ENCODE measurements around the gene LINGO4. TPM values are rescaled to one million over a fixed set of nuclear protein-coding genes. Genes with fewer than 3 reads are reported as not detected.

LINGO4 gene
- total and polyA plus RNA-seq, 2 donors (not counting 1 experiment from before 2014, with no cell fraction given), result not detected

DNA sequence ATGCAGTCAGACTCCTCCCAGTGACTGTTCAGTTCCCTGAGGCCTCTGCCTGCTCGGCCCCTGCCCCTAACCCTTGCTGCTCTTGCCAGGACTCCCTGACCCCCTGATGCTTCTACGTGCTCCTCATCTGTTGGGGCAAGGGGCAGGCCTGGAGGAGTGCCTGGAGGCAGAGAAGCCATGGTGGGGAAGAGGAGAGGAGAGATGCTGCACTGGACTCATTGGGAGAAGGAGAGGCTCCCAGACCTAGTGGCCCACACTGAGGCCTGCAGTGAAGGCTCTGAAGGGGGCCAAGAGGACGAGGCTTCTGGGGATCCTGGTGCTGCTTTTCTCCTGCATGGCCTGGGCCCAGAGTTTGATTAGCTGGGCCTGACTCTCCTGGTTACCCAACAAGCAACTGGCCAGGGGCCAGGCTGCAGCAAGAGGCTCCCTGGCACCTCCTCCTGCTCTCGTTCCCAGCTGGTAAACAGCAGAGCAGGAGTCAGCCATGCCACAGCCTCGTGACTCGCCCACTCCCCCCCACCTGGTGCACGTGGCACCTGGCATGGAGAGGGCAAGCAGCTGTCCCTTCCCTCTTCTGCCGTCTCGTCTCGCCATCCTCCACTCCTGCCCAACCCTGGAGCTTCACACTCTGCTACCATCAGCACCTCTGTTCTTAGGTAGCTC is 27.2 kb upstream of the LINGO4 start:
- Histone ChIP-seq H2AFZ (ENCODE audit: low read length) (no peak overlapping the region), H4K20me1 (ENCODE audit: control insufficient read depth, extremely low read depth, insufficient read depth, low read length) (no peaks in the 10 kb centered on the region), H3K4me2 (ENCODE audit: extremely low read depth, insufficient read depth, low read length) (no peak overlapping the region), H3K4me3 (replicated peaks in 1 of 4; ENCODE audit: control extremely low read depth in 1 of 4, insufficient read depth in 1 of 4, low read depth in 3 of 4, low read length in 4 of 4) (no peak overlapping the region), H3K9ac (ENCODE audit: insufficient read depth, low read length) (no peak overlapping the region), H3K27me3 (ENCODE audit: control insufficient read depth, insufficient read depth, low read length) (peaks cover 12% of the 10 kb centered on the region), H3K36me3 (ENCODE audit: control insufficient read depth, insufficient read depth, low read length) (no peaks in the 10 kb centered on the region), H3K4me1 (ENCODE audit: control insufficient read depth, extremely low read depth, insufficient read depth, low read length) (no peaks in the 10 kb centered on the region), H3K9me3 (ENCODE audit: control insufficient read depth, insufficient read depth, low read depth, low read length) (no peaks in the 10 kb centered on the region), H3K79me2 (ENCODE audit: control insufficient read depth, insufficient read depth, low read length) (no peaks in the 10 kb centered on the region), H3K27ac (ENCODE audit: insufficient read depth, low read length) (no peak overlapping the region)
- TF ChIP-seq, protein P1, sequence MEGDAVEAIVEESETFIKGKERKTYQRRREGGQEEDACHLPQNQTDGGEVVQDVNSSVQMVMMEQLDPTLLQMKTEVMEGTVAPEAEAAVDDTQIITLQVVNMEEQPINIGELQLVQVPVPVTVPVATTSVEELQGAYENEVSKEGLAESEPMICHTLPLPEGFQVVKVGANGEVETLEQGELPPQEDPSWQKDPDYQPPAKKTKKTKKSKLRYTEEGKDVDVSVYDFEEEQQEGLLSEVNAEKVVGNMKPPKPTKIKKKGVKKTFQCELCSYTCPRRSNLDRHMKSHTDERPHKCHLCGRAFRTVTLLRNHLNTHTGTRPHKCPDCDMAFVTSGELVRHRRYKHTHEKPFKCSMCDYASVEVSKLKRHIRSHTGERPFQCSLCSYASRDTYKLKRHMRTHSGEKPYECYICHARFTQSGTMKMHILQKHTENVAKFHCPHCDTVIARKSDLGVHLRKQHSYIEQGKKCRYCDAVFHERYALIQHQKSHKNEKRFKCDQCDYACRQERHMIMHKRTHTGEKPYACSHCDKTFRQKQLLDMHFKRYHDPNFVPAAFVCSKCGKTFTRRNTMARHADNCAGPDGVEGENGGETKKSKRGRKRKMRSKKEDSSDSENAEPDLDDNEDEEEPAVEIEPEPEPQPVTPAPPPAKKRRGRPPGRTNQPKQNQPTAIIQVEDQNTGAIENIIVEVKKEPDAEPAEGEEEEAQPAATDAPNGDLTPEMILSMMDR (conservative IDR thresholded peaks at IDR 0.05 in 1 of 2, IDR thresholded peaks at IDR 0.05 in 1 of 2; ENCODE audit: low read depth in 1 of 2, low read length in 2 of 2), result no peak
- no peak for TF ChIP-seq EZH2 (IDR thresholded peaks at IDR 0.05; ENCODE audit: low read length, missing control alignments)
- DNase-seq (ENCODE audit: low read depth in 2 of 2), result peak in 1 of 2 donors; percentile 52

DNA sequence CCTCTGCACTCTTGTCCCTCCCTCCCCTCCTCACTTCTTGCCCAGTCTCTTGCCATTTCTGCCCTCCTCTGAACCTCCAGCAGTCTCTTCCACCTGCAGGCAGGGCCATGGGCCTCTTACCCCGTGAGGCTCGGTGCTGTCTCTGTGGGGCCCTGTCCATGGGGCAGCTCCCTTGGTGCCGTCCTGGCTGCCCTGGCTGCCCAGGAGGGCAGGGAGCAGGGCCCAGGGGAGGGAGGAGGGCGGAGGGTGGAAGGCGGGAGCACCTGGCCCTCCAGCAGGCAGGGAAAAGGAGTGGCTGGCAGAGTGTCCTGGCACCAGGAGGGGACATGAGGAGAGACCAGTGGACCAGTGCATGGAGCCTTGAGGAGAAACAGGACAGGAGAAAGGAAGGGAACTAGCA is 26.4 kb upstream of the LINGO4 start, which contains the start of gene RORC:
RORC (minus strand) TSS at position 198 of the 400 bp plus-strand sequence; CDS start at position 160, 38 bp downstream.
- Histone ChIP-seq H3K27ac (ENCODE audit: insufficient read depth, low read length) (no peak within 1 kb of the TSS), H4K20me1 (ENCODE audit: control insufficient read depth, extremely low read depth, insufficient read depth, low read length) (no peaks in the 10 kb centered on the region), H3K27me3 (ENCODE audit: control insufficient read depth, insufficient read depth, low read length) (peaks cover 6% of the 10 kb centered on the region), H3K79me2 (ENCODE audit: control insufficient read depth, insufficient read depth, low read length) (no peaks in the 10 kb centered on the region), H3K4me2 (ENCODE audit: extremely low read depth, insufficient read depth, low read length) (no peak within 1 kb of the TSS), H3K9ac (ENCODE audit: insufficient read depth, low read length) (no peak within 1 kb of the TSS), H3K4me3 (replicated peaks in 1 of 4; ENCODE audit: control extremely low read depth in 1 of 4, insufficient read depth in 1 of 4, low read depth in 3 of 4, low read length in 4 of 4) (no peak within 1 kb of the TSS), H3K36me3 (ENCODE audit: control insufficient read depth, insufficient read depth, low read length) (no peaks in the 10 kb centered on the region), H2AFZ (ENCODE audit: low read length) (no peak within 1 kb of the TSS), H3K9me3 (ENCODE audit: control insufficient read depth, insufficient read depth, low read depth, low read length) (no peaks in the 10 kb centered on the region), H3K4me1 (ENCODE audit: control insufficient read depth, extremely low read depth, insufficient read depth, low read length) (no peaks in the 10 kb centered on the region)
- DNase-seq (ENCODE audit: low read depth in 2 of 2), result no peak
- no peak for TF ChIP-seq EZH2 (IDR thresholded peaks at IDR 0.05; ENCODE audit: low read length, missing control alignments)
- TF ChIP-seq, protein P1 (conservative IDR thresholded peaks at IDR 0.05 in 1 of 2, IDR thresholded peaks at IDR 0.05 in 1 of 2; ENCODE audit: low read depth in 1 of 2, low read length in 2 of 2), result no peak

DNA sequence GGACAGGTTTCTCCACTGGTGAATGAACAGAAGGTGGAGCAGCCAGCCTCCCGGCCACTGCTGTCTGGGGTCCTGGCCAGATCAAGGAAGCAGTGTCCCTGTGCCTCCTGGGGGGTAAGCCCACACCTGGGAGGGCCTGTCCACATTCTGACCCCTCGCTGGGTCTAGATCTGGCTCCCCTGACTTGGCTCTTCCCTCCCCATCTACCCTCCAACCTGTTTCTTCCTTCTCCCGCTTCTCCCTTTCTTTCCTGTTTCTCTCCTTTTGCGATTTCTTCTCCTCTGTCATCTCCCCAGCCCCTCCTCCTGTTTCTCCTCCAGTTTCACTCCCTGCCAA is 26.0 kb upstream of the LINGO4 start:
- Histone ChIP-seq H3K4me3 (replicated peaks in 1 of 4; ENCODE audit: control extremely low read depth in 1 of 4, insufficient read depth in 1 of 4, low read depth in 3 of 4, low read length in 4 of 4) (no peak overlapping the region), H3K36me3 (ENCODE audit: control insufficient read depth, insufficient read depth, low read length) (no peaks in the 10 kb centered on the region), H3K4me2 (ENCODE audit: extremely low read depth, insufficient read depth, low read length) (no peak overlapping the region), H3K4me1 (ENCODE audit: control insufficient read depth, extremely low read depth, insufficient read depth, low read length) (no peaks in the 10 kb centered on the region), H3K9me3 (ENCODE audit: control insufficient read depth, insufficient read depth, low read depth, low read length) (no peaks in the 10 kb centered on the region), H4K20me1 (ENCODE audit: control insufficient read depth, extremely low read depth, insufficient read depth, low read length) (no peaks in the 10 kb centered on the region), H3K27me3 (ENCODE audit: control insufficient read depth, insufficient read depth, low read length) (peaks cover 5% of the 10 kb centered on the region), H3K9ac (ENCODE audit: insufficient read depth, low read length) (no peak overlapping the region), H3K79me2 (ENCODE audit: control insufficient read depth, insufficient read depth, low read length) (no peaks in the 10 kb centered on the region), H2AFZ (ENCODE audit: low read length) (no peak overlapping the region), H3K27ac (ENCODE audit: insufficient read depth, low read length) (no peak overlapping the region)
- no peak for DNase-seq (ENCODE audit: low read depth in 2 of 2)
- TF ChIP-seq, protein P1 (conservative IDR thresholded peaks at IDR 0.05 in 1 of 2, IDR thresholded peaks at IDR 0.05 in 1 of 2; ENCODE audit: low read depth in 1 of 2, low read length in 2 of 2), result no peak
- TF ChIP-seq EZH2 (IDR thresholded peaks at IDR 0.05; ENCODE audit: low read length, missing control alignments), result no peak
